ENCODE data around the gene TUBB2B.

TUBB2B gene

DNA sequence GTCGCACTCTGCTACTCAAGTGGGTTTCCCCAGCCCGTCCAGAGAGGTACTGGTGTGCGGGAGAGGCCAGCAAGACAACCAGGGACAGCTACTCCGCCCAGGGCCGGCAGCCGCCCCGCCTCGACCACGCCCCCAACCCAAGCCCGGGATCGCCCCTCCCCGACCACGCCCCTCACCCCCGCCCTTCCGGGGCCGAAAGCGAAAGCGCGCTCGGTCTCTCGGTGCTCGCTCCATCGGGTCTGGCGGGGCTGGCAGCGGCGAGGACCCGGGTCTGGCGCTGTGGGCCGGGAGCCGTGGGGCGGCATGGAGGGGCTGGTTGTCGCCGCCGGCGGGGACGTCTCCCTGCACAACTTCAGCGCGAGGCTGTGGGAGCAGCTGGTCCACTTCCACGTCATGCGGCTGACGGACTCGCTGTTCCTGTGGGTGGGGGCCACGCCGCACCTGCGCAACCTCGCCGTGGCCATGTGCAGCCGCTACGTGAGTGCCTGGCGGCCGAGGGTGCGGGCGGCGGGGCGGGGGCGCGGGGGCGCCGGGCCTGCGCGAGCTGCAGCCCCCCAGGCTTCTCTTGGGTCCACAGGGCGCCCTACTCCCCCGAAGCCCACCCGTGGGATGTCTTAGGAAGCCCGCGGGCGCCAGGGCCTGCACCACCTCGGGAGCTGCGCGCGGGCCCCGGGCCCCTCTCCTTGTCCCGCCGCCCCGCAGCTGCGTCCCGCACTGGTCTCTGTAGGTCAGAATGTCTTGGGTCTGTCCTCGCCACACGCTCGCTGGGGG, 31.5 kb upstream of the TUBB2B start, which contains the start of gene PSMG4:
TSS of gene PSMG4 (plus strand) at position 228 of the 771 bp plus-strand sequence. CDS start at position 304, 76 bp downstream.
- TF ChIP-seq, protein P1, sequence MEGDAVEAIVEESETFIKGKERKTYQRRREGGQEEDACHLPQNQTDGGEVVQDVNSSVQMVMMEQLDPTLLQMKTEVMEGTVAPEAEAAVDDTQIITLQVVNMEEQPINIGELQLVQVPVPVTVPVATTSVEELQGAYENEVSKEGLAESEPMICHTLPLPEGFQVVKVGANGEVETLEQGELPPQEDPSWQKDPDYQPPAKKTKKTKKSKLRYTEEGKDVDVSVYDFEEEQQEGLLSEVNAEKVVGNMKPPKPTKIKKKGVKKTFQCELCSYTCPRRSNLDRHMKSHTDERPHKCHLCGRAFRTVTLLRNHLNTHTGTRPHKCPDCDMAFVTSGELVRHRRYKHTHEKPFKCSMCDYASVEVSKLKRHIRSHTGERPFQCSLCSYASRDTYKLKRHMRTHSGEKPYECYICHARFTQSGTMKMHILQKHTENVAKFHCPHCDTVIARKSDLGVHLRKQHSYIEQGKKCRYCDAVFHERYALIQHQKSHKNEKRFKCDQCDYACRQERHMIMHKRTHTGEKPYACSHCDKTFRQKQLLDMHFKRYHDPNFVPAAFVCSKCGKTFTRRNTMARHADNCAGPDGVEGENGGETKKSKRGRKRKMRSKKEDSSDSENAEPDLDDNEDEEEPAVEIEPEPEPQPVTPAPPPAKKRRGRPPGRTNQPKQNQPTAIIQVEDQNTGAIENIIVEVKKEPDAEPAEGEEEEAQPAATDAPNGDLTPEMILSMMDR (IDR thresholded peaks at IDR 0.05; ENCODE audit: insufficient read depth, low read depth, low read length, missing control alignments), result no peak
- H3K4me3 ChIP-seq (ENCODE audit: low read length), result peak within 1 kb of the TSS; percentile 86
- peak; percentile 92 for DNase-seq (ENCODE audit: low read depth)

DNA sequence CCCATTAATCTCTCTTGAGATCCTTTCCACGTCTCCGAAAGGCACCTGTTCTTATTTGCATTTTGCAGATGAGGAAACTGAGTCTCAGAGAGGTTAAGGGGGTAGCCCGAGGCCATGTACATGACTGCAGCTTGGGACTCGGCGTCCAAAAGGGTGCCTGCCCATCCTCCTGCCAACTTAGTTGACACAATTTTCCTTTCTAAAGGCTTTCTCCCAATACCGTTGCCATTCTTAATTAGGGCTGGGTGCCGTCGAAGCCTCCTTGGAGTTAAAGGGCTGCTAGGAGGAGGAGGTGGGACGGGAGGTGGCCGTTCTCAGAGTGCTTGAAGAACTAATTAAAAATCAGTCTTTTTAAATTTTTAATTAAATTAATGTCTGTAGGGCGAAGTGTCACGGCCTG, 30.7 kb upstream of the TUBB2B start:
- TF ChIP-seq, protein P1 (IDR thresholded peaks at IDR 0.05; ENCODE audit: insufficient read depth, low read depth, low read length, missing control alignments), result no peak
- peak overlapping the region; percentile 86 for H3K4me3 ChIP-seq (ENCODE audit: low read length)
- no peak for DNase-seq (ENCODE audit: low read depth)

DNA sequence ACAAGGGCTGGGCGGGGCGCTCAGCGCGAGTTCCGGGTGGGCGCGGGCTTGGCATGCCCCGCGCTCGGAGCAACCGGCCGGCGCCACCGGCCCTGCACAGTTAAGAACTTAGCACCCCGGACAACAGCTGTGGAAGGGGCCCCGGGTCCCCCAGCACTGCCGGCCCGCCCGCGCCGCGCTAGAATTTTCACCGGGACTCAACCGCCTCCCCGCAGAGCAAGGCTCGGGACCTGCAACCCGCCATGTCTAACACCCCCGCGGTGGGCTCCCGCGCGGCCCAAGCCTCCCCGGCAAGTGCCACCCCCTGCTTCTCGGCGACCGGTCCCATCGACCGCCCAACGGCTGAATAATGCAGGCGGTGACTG, 26.1 kb upstream of the TUBB2B start:
- no peak for DNase-seq (ENCODE audit: low read depth)
- H3K4me3 ChIP-seq (ENCODE audit: low read length), result no peak overlapping the region
- TF ChIP-seq, protein P1 (IDR thresholded peaks at IDR 0.05; ENCODE audit: insufficient read depth, low read depth, low read length, missing control alignments), result no peak

DNA sequence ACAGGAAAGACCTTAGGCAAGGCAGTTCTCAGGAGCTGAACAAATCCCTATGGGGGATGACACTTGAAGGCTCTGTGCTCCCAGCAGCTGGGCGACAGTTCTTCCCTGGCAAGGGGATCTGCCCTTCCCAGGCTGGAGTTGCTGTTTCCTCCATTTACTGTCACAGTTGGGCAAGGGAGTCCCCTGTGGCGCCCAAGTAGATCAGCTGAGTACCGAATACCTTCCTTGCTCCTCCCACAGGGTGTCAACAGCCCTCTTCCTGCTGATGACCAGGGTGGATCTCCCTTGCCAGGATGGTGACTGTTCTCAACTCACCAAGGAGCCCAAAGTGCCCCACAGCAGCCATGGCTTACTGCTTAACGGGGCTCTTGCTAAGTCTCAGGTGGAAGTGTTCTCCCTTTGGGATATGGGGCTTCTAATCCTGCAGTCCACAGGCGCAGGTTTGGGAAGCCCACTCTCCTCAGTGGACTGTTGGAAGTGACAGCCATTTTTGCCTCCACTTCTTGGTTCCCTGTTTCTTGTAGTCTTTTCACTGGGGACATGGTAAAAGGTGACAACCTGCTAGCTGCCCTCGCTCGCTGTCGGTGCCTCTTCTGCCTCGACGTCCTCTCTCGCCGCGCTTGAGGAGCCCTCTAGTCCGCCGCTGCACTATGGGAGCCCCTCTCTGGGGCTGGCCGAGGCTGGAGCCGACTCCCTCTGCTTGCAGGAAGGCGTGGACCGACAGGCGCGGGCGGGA, 25.6 kb upstream of the TUBB2B start:
- no peak overlapping the region for H3K4me3 ChIP-seq (ENCODE audit: low read length)
- TF ChIP-seq, protein P1 (IDR thresholded peaks at IDR 0.05; ENCODE audit: insufficient read depth, low read depth, low read length, missing control alignments), result no peak
- DNase-seq (ENCODE audit: low read depth), result no peak

DNA sequence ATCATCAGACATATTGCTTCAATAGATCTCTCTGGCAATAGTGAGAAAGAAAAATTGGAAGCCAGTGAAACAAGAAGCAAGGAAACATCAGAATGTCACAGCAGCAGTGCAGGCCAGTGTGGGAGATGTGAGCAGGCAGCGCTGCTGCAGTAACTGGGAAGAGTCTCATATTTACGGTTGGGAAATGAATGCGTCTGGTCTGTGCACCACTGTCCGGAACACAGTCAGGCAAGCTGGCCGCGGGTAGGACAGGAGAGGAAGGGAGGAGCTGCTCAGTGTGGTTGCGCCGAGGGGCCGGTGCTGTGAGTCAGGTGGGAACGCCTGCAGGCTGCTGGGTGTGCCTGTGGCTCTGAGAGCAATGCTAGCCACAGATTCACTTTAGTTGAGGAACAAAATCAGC, 24.9 kb upstream of the TUBB2B start:
- TF ChIP-seq, protein P1 (IDR thresholded peaks at IDR 0.05; ENCODE audit: insufficient read depth, low read depth, low read length, missing control alignments), result no peak
- no peak overlapping the region for H3K4me3 ChIP-seq (ENCODE audit: low read length)
- DNase-seq (ENCODE audit: low read depth), result peak; percentile 74

DNA sequence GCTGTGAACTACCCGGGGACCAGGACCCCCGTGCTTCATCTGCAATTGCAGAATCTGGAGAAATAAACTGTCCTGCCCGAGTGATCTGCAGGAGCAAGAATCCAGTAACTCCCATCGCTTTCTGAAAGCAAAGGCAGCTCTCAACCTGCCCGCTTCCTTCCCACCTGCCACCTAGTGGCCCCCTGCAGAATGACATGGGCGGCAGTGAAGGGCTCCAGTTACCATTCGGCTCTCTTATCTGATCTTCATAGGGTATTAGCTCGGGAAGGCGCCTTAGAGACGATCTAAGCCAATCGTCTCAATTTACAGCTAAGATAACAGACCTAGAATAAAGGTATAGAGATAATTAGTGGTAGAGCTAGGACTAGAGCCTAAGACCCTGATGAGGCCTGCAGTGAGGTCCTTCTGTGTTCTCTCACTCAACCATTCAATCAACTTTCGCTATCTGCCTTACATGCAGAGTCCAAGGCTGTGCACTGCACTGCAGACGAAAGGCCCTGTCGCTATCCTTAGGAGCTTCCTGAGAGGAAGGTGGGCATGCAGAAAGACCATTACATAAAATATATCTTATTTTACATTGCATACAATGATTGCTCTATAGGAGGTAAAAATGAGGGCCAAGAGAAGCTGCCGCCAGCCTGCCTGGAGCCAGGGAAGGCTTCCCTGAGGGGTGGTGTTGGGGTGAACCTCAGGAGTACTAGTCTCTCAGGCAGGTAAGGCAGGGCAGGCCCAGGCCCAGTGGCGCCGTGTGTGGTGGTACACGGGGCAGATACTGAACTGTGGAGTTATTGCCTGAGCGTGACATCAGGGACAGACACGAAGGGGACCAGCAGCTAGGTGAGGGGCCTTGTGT, 24.2 kb upstream of the TUBB2B start:
- TF ChIP-seq, protein P1 (IDR thresholded peaks at IDR 0.05; ENCODE audit: insufficient read depth, low read depth, low read length, missing control alignments), result peak; percentile 99
- H3K4me3 ChIP-seq (ENCODE audit: low read length), result no peak overlapping the region
- peak; percentile 80 for DNase-seq (ENCODE audit: low read depth)
